Endometrium (tissue), 2 donors: ENCODE data around the gene CSNK1A1.
A peak's percentile ranks its signal among the peaks of the same experiment; 100 is the strongest.
"Not testable (repeated sequence)": the region's sequence is repeated elsewhere in the genome, so short reads cannot be mapped to it uniquely, and the experiment has no call there.

Experiments
- FAIRE-seq: peaks from 2 replicates; lab custom pipeline; 2012; peaks lifted over from hg19 to GRCh38; lab: Jason Lieb, UNC
- donor health status: control.
- donor health status: control.

Gene CSNK1A1

GRCh38 chr5:149529463-149529862 lies 21.8 kb downstream of the CSNK1A1 start:
- FAIRE-seq = no peak

GRCh38 chr5:149528281-149529060 lies 22.8 kb downstream of the CSNK1A1 start:
- no peak for FAIRE-seq

- FAIRE-seq = no peak
Observed at GRCh38 chr5:149526845-149527590, 24.2 kb downstream of the CSNK1A1 start.

GRCh38 chr5:149521739-149522685 lies 29.2 kb downstream of the CSNK1A1 start:
- FAIRE-seq = no peak

GRCh38 chr5:149519601-149520000 lies 31.6 kb downstream of the CSNK1A1 start:
- FAIRE-seq = no peak

GRCh38 chr5:149518620-149519019 lies 32.6 kb downstream of the CSNK1A1 start:
- no peak for FAIRE-seq

GRCh38 chr5:149517461-149518122 lies 33.6 kb downstream of the CSNK1A1 start:
- FAIRE-seq = no peak

GRCh38 chr5:149514512-149514911 lies 36.7 kb downstream of the CSNK1A1 start:
- FAIRE-seq = no peak

GRCh38 chr5:149513372-149513947 lies 37.8 kb downstream of the CSNK1A1 start:
- not testable (repeated sequence) for FAIRE-seq

- FAIRE-seq = no peak
Observed at GRCh38 chr5:149510136-149510535, 41.1 kb downstream of the CSNK1A1 start.

- no peak for FAIRE-seq
Observed at GRCh38 chr5:149504677-149505076, 46.6 kb downstream of the CSNK1A1 start.

- FAIRE-seq = no peak
Observed at GRCh38 chr5:149503006-149503405, 48.2 kb downstream of the CSNK1A1 start.

- no peak for FAIRE-seq
Observed at GRCh38 chr5:149500922-149501582, 50.2 kb downstream of the CSNK1A1 start.

GRCh38 chr5:149498724-149499336 lies 52.4 kb downstream of the CSNK1A1 start:
- FAIRE-seq = no peak

GRCh38 chr5:149497357-149497756 lies 53.9 kb downstream of the CSNK1A1 start:
- no peak for FAIRE-seq

GRCh38 chr5:149496917-149497316 lies 54.3 kb downstream of the CSNK1A1 start:
- no peak for FAIRE-seq

GRCh38 chr5:149496166-149496565 lies 55.1 kb downstream of the CSNK1A1 start:
- FAIRE-seq = no peak

GRCh38 chr5:149495673-149496072 lies 55.6 kb downstream of the CSNK1A1 start:
- FAIRE-seq = peak; percentile 43

GRCh38 chr5:149493316-149493715 lies 57.9 kb downstream of the CSNK1A1 start:
- peak; percentile 63 for FAIRE-seq

GRCh38 chr5:149492781-149493180 lies 58.5 kb downstream of the CSNK1A1 start:
- FAIRE-seq = no peak
